Motor neuron (in vitro differentiated cells): ENCODE measurements around the gene FAM53B. TPM values are rescaled to one million over a fixed set of nuclear protein-coding genes. Genes with fewer than 3 reads are reported as not detected.
A peak's percentile ranks its signal among the peaks of the same experiment; 100 is the strongest.

Experiments
- ATAC-seq, 8 experiments: fragments of 200-7000 bp; cut with Tn5 transposase; replicated peaks in 6 of 8; 2 replicates each; pipeline ENCODE4 v1.8.0; 2021; ENCODE audit warnings: mild to moderate bottlenecking in 8 of 8, moderate library complexity in 8 of 8
- H3K27ac ChIP-seq, 2 donors: fragments of 250-450 bp; sonication (Bioruptor Pico); 2 replicates each; pipeline ENCODE4 v1.9.0; 2021; ENCODE audit warnings: antibody characterized with exemption in 2 of 2, mild to moderate bottlenecking in 2 of 2, moderate library complexity in 1 of 2
- H3K4me1 ChIP-seq, 2 donors: fragments of 250-450 bp; sonication (Bioruptor Pico); replicated peaks in 1 of 2; 2 replicates each; pipeline ENCODE4 v1.6.1; 2021; ENCODE audit warnings: antibody characterized with exemption in 2 of 2, mild to moderate bottlenecking in 2 of 2, moderate library complexity in 1 of 2
- H3K4me3 ChIP-seq, 5 donors: fragments of 250-450 bp; sonication (Bioruptor Pico); 2 replicates each; pipeline ENCODE4 v1.9.0; 2021; ENCODE audit warnings: antibody characterized with exemption in 5 of 5, mild to moderate bottlenecking in 5 of 5, moderate library complexity in 4 of 5
- WGBS, 10 experiments: fragments of 450-650 bp; shearing (Covaris generic); methylation state at CpG; one replicate each; pipeline ENCODE4 v1.0.0; 2022; 5-methylcytosine and 5-hydroxymethylcytosine counted together
- in situ Hi-C, 9 experiments: fragments of 400-800 bp; cut with MboI; loops; one replicate each; pipeline ENCODE4 v1.15.0; 2021; ENCODE audit warnings: low sequenced_read_pairs in 9 of 9, low pct_unique_long_range_greater_than_20kb in 2 of 9; ENCODE audit not compliant: unreplicated experiment in 9 of 9
- total RNA-seq, 8 experiments: library from RNA; unstranded; fragments of 300-600 nt; gene quantifications; 2 replicates each; pipeline versions ENCODE4 v1.2.3 to v1.2.4, GENCODE V29; 2022

The FAM53B gene
- total RNA-seq, 8 experiments from 2014 or later: 10.3 to 29.6 (median 18.8) TPM

DNA sequence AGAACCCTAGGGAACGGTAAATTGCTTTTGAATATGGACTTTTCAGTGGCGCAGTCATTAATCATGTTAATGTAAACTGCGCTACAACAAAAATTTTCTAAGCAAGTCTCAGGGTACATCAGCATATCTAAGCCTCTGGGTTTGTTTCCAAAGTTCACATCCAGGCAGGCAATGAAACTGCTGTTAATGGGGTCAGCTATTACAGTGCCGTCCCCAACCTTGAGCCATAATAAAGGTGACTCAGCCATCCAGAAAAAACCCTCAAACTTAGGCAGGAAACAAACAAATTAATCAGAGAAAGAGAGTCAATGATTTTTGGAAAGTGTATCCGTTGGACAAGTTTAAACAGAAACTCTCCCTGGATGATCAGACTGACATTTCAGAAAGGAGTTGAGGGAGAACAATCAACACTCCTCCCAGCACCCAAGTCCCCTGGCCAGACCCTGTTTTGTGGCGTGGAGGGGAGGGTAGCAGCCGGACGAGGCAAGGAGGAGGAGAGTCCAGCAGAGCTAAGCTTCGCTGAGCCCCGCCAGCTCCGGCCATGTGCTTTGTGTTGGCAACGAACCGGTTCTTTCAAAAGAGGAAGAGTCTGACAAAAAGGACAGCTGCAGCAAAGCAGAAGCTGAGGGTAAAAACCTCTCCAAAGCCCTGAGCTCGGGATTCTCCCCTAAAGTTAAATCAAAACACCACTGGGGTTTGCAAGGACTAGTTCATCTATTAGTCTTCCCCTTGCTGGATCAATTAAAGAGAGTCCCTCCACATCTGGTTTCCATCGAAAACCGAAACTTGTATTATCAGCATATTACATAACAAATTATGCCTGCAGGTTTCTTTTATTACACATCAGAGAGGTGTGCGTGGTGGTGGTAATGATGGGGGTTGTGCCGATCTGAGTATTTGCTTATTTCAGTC lies 3.6 kb downstream of the FAM53B start:
- H3K27ac ChIP-seq: peak overlapping the region in 1 of 2 donors; percentile 41
- WGBS, 10 experiments: 0 to 29% (median 11%) methylated on average over 4 to 17 of the region's 18 CpGs
- H3K4me1 ChIP-seq: peaks cover 66% of the 10 kb centered on the region in 2 donors
- peak in 4 of 8 experiments; percentile 1 to 13 (median 8) for ATAC-seq
- H3K4me3 ChIP-seq: peak overlapping the region in 2 of 5 donors; percentile 1 to 8
- in situ Hi-C loops: loop anchor here in 7 of 9 experiments (10.0 to 25.0 kb wide), 4 partner anchors 178 to 206 kb away; no protein-coding TSS in a partner anchor

- ATAC-seq: no peak
- WGBS, 10 experiments: 3 to 61% (median 19%) methylated on average over 1 to 7 of the region's 7 CpGs
- peaks cover 66% of the 10 kb centered on the region in 2 donors for H3K4me1 ChIP-seq
- no peak overlapping the region for H3K4me3 ChIP-seq
- H3K27ac ChIP-seq: peak overlapping the region in 1 of 2 donors; percentile 41
- in situ Hi-C loops: loop anchor here in 7 of 9 experiments (10.0 to 25.0 kb wide), 4 partner anchors 178 to 205 kb away; no protein-coding TSS in a partner anchor
Observed at GRCh38 chr10:124739986-124740368, 4.2 kb downstream of the FAM53B start.

GRCh38 chr10:124739119-124739921 lies 4.9 kb downstream of the FAM53B start:
- peak overlapping the region; percentile 14 to 41 for H3K27ac ChIP-seq
- H3K4me3 ChIP-seq: no peak overlapping the region
- in situ Hi-C loops: loop anchor here in 5 of 9 experiments (25.0 kb wide), 2 partner anchors 177 to 202 kb away; no protein-coding TSS in a partner anchor
- 24 to 84% (median 55%) methylated on average over 1 to 8 of the region's 13 CpGs; no CpG with 5 or more reads in 1 of the 10 experiments for WGBS, 10 experiments
- no peak for ATAC-seq
- H3K4me1 ChIP-seq: peaks cover 66% of the 10 kb centered on the region in 2 donors

- no peak overlapping the region for H3K27ac ChIP-seq
- no peak for ATAC-seq
- in situ Hi-C loops: loop anchor here in 5 of 9 experiments (25.0 kb wide), 2 partner anchors 176 to 201 kb away; no protein-coding TSS in a partner anchor
- H3K4me3 ChIP-seq: no peak overlapping the region
- WGBS, 10 experiments: 60 to 100% (median 75%) methylated on average over 1 to 6 of the region's 6 CpGs; no CpG with 5 or more reads in 1 of the 10 experiments
- H3K4me1 ChIP-seq: peaks cover 67 to 68% of the 10 kb centered on the region in 2 donors
Observed at GRCh38 chr10:124738441-124738840, 5.7 kb downstream of the FAM53B start.

DNA sequence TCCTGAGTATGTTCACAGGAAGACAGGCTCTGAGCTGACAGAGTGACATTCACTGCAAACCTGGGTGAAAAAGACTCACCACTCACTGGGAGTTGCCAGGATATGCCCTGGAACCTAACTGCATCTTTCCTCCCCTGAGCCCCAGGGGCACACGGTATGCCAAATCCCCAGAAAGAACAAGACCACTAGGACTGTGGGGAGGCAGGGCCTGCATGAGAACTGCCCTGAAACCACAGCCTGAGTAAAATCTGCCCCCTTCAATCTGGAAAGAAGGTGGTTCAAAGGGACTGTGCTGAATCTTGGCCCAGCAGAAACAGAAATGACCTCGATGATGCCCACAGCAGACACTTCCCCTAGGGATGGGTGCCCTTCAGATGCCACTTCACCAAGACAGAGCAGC lies 6.5 kb downstream of the FAM53B start:
- 80 to 100% (median 100%) methylated on average over 1 of the region's 2 CpGs; no CpG with 5 or more reads in 7 of the 10 experiments for WGBS, 10 experiments
- Histone ChIP-seq H3K4me1 (peaks cover 71 to 73% of the 10 kb centered on the region in 2 donors), H3K4me3 (no peak overlapping the region), H3K27ac (no peak overlapping the region)
- in situ Hi-C loops: loop anchor here in 5 of 9 experiments (25.0 kb wide), 2 partner anchors 175 to 200 kb away; no protein-coding TSS in a partner anchor
- ATAC-seq: no peak

- in situ Hi-C loops: loop anchor here in 5 of 9 experiments (25.0 kb wide), 2 partner anchors 175 to 200 kb away; no protein-coding TSS in a partner anchor
Observed at GRCh38 chr10:124737221-124737620, 7.0 kb downstream of the FAM53B start.

GRCh38 chr10:124736491-124737136 lies 7.6 kb downstream of the FAM53B start:
- in situ Hi-C loops: loop anchor here in 5 of 9 experiments (25.0 kb wide), 2 partner anchors 174 to 199 kb away; no protein-coding TSS in a partner anchor
- ATAC-seq: peak; percentile 62 to 80 (median 73)
- no peak overlapping the region for H3K4me3 ChIP-seq
- no peak overlapping the region for H3K27ac ChIP-seq
- peaks cover 61 to 66% of the 10 kb centered on the region in 2 donors for H3K4me1 ChIP-seq
- 0 to 100% (median 50%) methylated on average over 1 to 6 of the region's 11 CpGs; no CpG with 5 or more reads in 3 of the 10 experiments for WGBS, 10 experiments

More at GRCh38 chr10:124737221-124737620, 7.0 kb downstream of the FAM53B start:
- peaks cover 67 to 72% of the 10 kb centered on the region in 2 donors for H3K4me1 ChIP-seq
- H3K4me3 ChIP-seq: no peak overlapping the region
- ATAC-seq: no peak
- no peak overlapping the region for H3K27ac ChIP-seq
- WGBS, 10 experiments: 0 to 100% (median 84%) methylated on average over 1 to 4 of the region's 7 CpGs; no CpG with 5 or more reads in 4 of the 10 experiments

GRCh38 chr10:124735491-124736286 lies 8.5 kb downstream of the FAM53B start:
- no peak overlapping the region for H3K4me3 ChIP-seq
- ATAC-seq: no peak
- peaks cover 53 to 57% of the 10 kb centered on the region in 2 donors for H3K4me1 ChIP-seq
- WGBS, 10 experiments: 89 to 100% (median 91%) methylated on average over 2 to 10 of the region's 15 CpGs; no CpG with 5 or more reads in 2 of the 10 experiments
- H3K27ac ChIP-seq: no peak overlapping the region
- in situ Hi-C loops: loop anchor here in 5 of 9 experiments (25.0 kb wide), 2 partner anchors 173 to 198 kb away; no protein-coding TSS in a partner anchor

DNA sequence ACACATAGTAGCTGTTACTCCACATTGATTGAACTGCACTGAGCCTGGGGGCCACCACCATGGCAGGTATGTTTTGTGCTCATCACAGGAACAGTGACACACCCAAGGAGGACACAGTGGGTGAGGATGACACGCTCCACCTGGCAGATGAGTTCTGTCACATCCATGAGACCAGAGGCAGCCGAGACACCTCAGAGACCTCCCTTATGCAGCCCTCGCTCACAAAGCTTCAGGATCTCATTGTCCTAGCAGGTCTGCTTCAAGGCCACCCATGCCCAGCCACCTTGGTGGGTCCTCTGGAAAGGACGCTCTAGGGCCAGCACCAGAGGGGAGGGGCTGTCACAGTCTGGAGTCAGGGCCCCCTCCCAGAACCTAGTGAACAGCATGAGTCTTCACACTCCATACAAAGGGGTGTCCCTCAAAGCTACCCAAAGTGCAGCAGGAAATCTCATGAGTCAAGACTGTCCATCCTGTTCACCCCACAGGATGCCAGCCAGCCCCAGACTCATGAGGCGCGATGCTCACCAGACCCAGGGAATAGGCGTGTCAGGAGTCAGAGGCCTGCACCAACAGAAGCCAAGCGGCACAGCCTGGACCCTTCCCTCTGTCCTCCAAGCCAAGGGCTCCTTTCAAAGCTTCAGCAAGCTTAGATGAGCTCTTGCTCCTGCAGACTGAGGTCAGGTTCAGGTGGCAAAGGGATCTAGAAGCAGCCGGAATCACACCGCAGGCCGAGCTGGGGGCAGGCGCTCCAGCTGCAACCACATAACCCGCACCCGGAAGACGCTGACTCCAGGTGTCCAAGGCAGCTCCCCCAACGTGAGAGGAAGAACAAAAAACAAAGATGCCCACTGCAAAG lies 9.6 kb downstream of the FAM53B start:
- Histone ChIP-seq H3K27ac (no peak overlapping the region), H3K4me3 (no peak overlapping the region), H3K4me1 (peaks cover 41 to 45% of the 10 kb centered on the region in 2 donors)
- no peak for ATAC-seq
- WGBS, 10 experiments: 87 to 100% (median 100%) methylated on average over 1 to 4 of the region's 16 CpGs; no CpG with 5 or more reads in 4 of the 10 experiments
- in situ Hi-C loops: loop anchor here in 5 of 9 experiments (25.0 kb wide), 2 partner anchors 172 to 197 kb away; no protein-coding TSS in a partner anchor

- 60 to 100% (median 91%) methylated on average over 1 to 8 of the region's 13 CpGs; no CpG with 5 or more reads in 2 of the 10 experiments for WGBS, 10 experiments
- H3K4me3 ChIP-seq: no peak overlapping the region
- peaks cover 33 to 37% of the 10 kb centered on the region in 2 donors for H3K4me1 ChIP-seq
- no peak overlapping the region for H3K27ac ChIP-seq
- no peak for ATAC-seq
- in situ Hi-C loops: loop anchor here in 5 of 9 experiments (25.0 kb wide), 2 partner anchors 171 to 196 kb away; no protein-coding TSS in a partner anchor
Observed at GRCh38 chr10:124733571-124734245, 10.5 kb downstream of the FAM53B start.
